HG02852 (cell line): ENCODE data around the gene KRTAP10-5.
"Not testable (repeated sequence)": the region's sequence is repeated elsewhere in the genome, so short reads cannot be mapped to it uniquely, and the experiment has no call there.

Experiments
- ATAC-seq: cut with Tn5 transposase; IDR thresholded peaks from one replicate; pipeline ENCODE4 v1.9.1; 2021; ENCODE audit warnings: mild to moderate bottlenecking, moderate library complexity; ENCODE audit not compliant: unreplicated experiment

The KRTAP10-5 gene

DNA sequence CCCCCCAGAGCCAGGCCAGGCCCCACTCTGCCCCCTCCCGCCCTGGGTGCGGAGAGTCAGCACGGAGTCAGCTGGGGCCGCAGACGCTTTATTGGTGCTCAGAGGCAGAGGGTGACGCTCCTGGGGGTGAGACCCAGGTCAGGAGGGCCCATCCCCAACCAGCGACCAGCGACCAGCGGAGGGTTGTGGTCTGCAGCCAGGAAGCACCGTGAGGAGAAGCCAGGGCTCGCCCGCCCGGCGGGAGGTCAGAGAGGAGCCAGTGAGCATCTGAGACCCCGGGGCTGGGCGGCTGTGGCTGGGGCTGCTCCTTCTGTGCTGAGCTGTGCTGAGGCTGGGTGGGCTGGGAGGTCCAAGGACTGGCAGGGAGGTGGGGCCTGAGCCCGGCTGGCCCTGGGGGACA is 30.1 kb downstream of the KRTAP10-5 start:
- not testable (repeated sequence) for ATAC-seq

DNA sequence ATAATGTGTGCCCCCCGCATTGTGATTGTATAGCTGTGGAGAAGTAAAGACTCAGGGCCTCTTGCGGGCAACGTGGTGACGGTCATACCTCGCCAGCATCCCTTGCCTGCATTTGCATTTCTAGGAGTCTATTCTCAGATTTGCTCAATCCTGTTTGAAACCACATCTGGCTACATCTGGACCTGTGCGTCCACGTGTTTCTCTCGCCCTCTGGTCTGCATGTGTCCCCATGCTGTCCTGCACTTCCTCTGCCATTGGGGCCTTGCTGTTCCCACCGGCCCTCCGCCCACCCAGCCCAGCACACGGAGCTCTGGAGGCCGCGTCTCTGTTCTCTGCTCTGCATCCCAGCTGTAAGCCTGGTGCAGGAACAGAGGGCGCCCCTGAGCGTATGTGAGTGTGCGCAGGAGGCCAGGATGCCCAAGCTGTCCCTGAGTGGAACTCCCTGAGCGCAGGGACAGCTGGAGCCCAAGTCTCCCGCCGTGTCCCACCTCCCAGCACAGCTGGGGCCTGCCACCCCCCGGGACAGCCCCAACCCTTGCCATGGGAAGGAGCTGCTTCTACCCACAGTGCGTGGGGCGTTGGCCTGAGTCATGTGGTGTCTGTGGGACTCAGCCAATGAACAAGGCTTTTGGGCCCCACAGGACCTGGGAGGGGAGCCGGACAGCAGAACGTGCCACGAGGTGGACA is 30.7 kb downstream of the KRTAP10-5 start:
- ATAC-seq: no peak

DNA sequence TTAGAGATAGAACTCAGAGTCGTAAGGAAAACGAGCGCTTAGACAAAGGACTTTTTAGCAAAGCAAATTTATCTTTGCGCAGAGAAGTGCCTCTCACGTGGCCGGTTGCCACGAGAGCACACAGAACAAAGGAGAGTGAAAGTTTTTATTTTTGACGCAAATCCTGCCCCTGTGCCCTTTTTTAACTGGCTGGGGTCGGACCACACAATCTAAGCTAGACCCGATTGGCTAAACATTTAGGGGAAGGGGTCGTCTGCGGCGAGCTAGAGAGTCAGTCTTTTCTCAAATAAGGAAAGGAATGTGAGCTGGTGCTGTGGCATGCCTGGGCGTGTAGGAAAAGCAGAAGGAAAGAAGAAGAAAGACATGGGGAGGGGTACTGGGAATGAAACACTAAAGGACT is 31.5 kb downstream of the KRTAP10-5 start:
- no peak for ATAC-seq

DNA sequence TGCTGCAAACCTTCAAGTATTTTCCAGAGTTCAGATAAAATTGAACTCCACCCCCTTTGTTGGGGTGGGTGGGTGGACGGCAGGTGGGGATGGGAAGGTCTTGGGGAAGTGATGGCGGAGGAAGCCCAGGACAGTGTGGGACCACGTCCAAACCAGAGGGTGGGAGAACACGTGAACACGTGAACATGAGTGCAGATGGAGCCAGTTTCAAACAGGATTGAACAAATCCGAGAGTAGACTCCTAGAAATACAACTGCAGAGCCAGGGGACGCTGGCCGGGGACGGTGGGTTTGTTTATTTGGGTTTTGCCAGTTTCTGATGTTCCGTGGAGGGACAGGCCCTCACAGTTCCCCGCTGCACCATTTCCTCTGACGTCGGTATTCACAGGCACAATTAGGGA is 32.0 kb downstream of the KRTAP10-5 start:
- no peak for ATAC-seq

DNA sequence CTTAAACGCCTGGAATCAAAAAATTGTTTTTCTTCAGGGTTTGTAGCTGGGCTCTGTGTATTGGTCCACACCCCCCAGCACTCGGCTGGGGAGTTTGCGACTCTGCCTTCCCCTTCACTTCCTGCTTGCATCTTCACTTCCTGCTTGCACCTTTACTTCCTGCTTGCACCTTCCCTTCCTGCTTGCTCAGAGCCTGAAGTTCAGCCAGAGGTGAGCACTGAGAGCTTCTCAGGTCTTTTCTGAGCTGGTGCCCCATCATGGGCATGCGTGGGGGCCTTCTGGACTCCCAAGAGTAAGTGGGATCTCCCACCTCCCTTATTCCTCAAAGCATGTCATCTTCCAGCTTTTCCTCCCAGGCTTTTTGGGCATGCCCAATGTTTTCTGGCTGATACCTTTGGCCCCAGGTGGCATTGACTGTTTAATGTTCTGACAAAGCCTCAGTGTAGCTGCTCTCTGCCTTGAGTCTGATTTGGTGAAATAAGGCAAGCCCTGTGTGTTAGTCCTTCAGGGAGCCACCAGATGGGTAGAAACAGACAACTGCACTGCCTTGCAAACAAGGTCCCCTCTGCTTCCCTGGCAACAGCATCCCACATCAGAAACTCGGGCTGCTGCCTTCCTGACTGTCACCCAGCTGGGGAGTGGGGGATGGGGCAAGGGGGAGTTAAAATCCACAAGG is 32.6 kb downstream of the KRTAP10-5 start:
- no peak for ATAC-seq

DNA sequence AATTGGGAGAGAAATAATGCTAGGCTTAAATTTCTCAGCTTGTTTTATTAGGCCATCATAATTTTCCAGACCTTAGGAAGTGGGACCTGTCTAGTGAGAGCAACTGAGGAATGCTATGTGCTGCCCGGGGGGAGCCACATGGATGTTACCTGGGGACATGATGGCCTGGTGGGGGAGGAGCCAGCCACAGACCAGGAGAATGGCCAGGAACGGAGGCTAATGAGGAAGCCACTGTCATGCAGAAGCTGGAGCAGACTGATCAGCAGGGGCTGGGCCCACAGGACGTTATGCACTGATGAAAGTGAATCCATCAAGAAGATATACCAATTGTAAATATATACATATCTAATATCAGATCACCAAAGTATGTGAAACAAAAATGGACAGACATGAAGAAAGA is 35.8 kb downstream of the KRTAP10-5 start:
- no peak for ATAC-seq

DNA sequence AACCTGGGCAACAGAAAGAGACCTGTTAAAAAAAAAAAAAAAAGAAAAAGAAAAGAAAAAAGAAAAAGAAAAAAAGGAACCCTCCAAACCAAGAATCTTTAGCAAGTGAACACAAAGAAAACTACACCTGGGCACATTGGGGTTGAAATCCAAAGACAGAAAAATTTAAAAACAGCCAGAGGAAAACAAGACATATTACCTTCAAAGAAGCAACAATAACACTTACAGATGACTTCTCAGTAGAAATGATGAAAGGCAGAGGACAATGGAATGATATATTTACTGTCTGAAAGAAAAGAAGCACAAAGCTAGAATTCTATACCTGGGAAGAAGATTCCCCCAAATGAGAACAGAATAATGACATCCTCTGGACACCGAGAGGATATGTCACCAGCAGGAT is 37.7 kb downstream of the KRTAP10-5 start:
- no peak for ATAC-seq

DNA sequence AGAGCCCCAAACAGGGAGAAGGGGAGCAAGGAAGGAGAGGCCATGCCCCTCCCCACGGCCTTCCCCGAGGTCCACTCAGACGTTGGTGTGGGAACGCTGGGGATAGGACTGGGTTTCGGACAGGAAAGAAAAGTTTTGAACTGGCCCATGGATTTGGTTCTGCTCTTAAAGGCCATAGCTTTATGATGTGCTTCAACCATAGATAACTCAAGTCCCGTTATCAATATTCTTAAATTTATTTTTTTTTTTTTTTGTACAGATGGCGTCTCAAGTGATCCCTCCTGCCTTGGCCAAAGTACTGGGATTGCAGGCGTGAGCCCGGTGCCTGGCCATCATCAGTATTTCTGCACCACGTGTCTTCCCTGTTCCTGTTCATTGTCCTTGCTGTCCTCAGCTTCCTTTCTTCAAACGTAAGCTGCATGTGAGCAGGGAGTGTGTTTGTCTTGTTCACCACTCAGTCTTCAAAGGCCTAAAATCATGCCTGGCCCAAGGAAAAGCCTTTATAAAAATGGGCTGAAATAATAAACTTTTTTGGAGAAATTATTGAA is 39.6 kb downstream of the KRTAP10-5 start:
- ATAC-seq: no peak

DNA sequence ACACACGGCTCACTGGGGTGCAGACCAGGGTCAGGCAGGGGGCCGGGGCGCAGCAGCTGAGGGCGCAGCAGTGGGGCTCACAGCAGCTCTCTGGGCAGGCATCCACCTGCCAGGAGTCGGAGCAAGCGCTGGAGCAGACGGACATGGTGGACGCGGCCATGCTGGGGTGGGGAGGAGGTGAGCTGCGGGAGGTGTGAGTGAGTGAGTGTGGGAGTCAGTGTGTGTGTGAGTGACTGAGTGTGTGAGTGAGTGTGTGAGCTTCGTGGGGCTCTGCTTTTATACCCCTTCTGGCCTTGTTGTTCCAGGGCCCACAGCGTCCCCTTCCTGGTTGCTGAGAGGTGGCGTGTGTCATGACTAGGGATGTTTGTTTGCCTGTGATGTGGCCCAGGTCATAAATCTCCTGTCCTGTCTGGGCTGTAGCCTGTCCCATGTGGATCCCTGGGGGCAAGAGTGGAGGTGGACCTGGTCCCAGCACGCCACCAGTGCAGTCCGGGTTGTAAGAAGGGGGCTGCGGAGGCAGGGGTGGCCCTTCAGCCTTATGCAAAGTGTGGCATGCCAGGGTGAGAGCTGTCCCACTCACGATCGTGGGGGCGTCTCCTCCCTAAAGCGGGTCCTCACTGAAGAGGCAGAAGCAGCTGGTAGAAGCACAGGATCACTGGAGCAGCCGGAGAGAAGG is 40.3 kb downstream of the KRTAP10-5 start, which contains the start of gene KRTAP10-1:
TSS of gene KRTAP10-1 (minus strand) at position 205 of the 676 bp plus-strand sequence. CDS start at position 160, 45 bp downstream.
- no peak for ATAC-seq

DNA sequence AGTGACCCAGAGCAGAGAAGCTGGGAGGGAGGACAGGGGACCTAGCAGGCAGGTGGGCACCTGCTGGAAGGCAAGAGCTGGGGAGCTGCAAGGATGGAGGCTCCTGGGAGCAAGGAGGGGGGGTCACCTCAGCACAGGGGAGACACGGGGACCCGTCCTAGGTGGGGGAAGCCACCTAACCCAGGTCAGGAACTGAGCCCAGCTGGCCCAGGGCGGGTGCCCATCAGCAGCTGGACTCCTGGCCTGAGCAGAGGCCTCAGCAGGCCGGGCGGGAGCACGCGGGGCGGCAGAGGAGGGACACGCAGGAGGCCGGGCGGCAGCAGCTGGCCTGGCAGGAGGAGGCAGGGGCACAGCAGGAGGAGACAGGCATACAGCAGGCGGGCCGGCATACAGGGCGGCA is 41.4 kb downstream of the KRTAP10-5 start:
- ATAC-seq: no peak

DNA sequence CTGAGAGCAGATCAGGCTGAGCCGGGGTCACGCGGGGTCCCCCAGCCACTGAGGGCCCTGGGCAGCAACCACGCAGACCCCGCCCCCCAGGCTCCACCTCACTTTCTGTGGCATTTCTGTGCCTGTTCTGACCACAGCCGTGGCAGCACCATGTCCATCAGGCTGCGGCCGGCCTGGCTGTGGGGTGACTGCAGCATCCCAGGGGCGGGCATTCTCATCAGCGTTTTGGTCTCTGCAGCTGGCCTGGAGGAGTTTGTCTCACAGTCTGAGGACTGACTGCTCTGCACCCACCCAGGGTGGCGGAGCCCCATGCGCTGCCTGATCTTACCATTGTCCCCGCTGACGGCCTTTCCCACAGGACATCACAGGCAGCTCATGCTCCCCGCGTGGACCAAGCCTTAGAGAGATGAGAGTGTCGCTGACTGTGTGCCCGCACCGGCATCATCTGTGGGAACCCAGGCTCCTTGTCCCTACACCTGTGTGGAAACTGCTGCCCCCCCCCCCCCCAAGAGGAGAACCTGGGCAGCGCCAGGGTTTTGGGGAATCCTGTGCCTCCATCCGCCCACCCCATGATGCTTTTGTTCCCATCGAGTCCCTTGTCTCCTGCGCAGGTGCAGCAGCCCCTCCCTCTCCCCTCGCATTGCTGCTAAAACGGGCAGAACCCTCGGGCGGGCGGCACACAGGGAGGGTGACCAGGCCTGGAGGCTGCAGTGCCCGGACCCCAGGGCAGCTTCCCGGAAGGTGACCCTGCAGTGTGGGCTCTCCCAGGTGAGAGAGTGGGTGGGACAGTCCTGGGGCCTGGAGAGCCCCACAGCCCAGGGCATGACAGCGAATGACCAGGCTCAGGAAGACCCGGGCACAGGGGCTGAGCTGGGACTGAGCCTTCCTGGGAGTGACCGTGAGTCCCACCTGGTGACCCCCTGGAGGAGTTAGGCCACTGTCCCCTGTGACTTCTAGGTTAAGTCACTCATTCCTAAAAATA is 42.2 kb downstream of the KRTAP10-5 start:
- ATAC-seq: no peak

DNA sequence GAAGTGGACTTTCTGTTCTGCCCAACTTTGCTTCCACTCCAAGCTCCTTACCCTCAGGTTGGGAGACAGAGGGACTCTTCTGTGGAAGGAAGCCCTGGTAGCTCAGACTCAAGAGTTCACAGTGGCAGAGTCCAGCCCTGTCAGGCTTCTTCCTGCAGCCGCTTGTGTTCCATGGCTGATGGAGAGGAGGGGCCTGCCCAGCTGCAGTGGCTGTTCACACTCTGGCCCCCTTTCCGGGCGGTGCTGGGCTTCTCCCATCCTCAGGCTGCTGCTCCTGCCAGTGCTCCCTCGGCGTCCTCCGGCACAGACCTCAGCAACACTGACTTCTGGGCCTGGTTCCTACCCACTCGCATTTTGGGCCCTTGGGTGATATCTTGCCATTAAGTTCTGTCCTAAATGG is 44.4 kb downstream of the KRTAP10-5 start:
- ATAC-seq: no peak

DNA sequence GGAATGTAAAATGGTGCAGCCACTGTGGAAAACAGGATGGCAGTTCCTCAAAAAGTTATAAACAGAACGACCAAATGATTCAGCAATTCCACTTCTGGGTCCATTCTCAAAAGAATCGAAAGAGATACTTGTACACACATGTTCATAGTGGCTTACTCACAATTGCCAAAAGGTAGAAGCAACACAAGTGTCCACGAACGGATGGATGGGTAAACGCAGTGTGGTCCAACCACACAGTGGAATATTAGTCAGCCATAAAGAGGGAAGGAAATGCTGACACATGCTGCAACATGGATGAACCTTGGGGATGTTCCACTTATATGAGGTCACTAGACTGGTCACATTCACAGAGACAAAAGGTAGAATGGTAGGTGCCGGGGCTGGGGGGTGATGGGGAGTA is 45.7 kb downstream of the KRTAP10-5 start:
- no peak for ATAC-seq

DNA sequence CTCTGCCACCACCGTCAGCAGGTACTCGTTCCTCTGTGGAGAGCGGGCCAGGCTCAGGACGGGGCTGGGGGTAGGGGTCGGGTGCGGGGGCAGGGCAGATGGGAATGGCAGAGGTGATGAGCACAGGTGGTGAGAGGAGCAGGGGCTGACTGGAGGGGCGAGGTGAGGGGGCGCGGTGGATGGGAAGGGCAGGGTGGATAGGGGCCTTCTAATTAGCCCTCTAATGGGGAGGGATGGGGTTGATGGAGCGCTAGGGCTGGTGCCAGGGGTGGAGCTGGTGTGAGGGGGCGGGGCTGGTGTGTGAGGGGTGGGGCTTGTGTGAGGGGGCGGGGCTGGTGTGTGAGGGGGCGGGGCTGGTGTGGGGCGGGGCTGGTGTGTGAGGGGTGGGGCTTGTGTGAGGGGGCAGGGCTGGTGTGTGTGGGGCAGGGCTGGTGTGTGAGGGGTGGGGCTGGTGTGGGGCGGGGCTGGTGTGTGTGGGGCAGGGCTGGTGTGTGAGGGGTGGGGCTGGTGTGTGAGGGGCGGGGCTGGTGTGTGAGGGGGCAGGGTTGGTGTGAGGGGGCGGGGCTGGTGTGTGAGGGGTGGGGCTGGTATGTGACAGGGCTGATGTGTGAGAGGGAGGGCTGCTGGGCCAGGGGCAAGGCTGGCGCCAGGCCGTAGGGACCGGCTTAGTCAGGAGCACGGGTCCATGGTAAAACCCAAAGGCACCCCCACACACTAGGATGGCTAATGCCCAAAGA is 46.3 kb downstream of the KRTAP10-5 start:
- no peak for ATAC-seq

DNA sequence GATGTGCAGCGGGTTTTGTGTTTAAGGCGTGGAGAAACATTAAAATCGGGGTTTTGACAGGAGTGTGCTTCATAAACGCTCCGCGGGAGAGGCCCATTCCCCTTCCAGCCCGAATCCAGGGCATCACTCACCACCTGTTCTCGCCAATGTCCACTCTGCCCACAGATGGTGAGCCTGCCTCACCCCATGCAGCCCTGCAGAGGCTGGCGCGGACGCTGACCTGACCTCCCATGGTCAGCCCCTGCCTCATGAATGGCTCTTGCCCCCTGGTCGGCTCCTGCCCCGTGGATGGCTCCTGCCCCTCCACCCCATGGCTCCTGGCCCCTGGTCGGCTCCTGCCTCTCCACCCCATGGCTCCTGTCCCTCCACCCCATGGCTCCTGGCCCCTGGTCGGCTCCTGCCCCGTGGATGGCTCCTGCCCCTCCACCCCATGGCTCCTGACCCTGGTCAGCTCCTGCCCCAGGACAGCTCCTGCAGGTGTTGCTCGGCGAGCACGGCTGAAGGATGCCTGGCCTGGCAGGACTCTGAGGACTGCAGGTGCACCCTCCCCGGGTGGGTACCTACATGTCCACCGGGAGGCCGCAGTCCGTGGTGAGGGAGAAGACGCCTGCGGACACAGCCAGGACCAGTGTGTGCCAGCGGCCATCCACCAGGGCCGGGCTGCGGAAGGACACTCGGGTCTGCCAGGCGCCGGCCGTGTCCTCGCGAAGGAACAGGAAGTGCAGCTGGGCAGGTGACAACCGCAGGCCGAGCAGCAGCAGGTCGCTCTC is 47.1 kb downstream of the KRTAP10-5 start:
- no peak for ATAC-seq

DNA sequence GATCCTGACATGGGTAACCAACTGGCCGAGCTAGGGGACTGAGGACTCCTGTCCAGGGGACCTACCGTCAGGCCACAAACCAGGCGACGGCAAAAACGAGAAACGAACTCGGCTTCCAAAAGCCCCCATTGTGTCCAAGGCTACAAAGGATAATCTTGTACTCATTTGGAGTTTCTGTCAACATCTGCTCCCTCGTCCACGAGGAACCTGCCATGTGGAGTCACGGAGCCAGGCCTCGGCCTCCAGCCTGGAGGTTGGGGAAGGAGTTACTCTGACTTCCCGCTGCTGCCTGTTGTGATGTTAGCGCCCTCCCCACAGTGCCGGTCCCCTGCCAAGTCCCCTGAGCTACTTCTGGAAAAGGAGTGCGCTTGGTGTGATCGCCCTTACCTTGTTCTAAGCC is 47.7 kb downstream of the KRTAP10-5 start:
- ATAC-seq: no peak

DNA sequence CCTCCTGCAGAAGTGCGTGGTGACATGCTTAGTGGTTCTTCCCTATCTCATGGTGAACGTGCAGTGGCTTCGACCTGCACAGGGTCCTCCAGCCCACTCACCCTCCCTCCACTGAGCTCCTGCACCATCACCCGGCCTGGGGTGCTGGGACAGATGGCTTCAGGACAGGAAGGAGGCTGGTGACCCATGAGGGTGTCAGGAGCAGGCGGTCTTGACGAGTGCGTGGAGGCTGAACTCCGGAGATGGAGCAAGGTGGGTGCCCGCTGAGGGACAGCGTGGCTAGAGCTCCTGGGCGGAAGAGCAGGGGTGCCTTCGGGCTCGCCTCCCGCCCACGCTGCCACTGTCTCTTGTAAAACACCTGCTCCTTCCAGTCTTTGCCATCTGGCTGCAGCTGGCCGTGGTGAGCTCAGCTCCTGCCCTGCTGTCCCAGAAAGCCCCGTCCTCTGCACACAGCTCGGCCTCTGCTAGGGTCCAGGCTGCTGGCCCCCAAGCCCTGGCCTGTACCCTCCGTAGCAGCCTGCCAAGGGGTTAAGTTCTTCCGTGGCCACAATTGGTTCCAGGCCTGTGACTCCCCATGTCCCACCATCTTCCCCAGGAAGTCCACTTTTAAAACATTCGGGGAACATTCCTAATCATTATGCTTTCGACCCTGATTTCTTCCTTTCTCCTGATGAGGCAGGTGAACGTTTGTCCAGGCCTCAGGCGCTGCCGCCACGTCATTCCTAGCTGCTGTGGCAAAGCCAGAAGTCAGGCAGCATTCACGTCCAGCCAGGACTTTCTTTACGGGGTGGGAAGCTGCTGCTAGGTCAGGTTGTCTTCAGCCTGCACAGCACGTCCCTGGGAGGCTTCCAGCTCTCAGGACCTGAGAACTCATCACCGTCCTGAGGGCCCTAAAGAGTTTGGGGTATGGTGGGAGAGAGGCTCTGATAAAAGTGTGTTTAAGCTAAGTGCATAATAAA is 48.5 kb downstream of the KRTAP10-5 start:
- no peak for ATAC-seq
